HG03469 (cell line): ENCODE data around the gene CCDC181.
"Not testable (repeated sequence)": the region's sequence is repeated elsewhere in the genome, so short reads cannot be mapped to it uniquely, and the experiment has no call there.

Experiments used
- ATAC-seq: cut with Tn5 transposase; IDR thresholded peaks from one replicate; pipeline ENCODE4 v1.9.1; 2021; ENCODE audit warnings: mild to moderate bottlenecking, moderate library complexity, moderate number of reproducible peaks; ENCODE audit not compliant: unreplicated experiment

Gene CCDC181

DNA sequence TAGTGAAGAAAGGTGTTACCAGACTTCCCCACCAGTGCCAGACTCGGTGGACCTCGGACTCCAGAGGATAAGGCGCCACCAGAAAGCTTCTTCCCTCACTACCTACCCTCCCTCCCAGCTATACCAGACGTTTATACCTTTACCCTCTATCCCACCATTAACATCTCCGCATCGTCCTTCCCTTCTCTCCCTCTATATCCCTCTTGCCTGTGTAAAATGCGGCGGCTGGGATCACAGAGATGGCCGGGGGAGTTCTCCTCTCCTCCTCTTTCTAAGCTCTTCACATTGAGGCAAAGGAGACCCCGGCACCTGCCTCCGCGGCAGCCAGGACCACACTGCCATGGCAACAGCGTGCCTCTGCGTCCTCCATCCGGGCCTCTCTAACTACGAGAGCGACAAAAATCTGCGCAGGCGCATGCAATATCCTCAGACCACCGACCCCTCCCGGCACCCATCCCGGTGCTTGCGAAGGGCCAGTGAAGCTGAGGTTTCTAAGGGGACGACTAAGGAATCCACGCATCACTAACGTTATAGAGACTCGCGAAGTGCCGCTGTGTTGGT lies at the start of gene CCDC181:
Gene CCDC181 (minus strand): TSS at position 394 of the 561 bp plus-strand sequence. CDS start 2,547 bp downstream, outside the sequence.
- ATAC-seq, result no peak

DNA sequence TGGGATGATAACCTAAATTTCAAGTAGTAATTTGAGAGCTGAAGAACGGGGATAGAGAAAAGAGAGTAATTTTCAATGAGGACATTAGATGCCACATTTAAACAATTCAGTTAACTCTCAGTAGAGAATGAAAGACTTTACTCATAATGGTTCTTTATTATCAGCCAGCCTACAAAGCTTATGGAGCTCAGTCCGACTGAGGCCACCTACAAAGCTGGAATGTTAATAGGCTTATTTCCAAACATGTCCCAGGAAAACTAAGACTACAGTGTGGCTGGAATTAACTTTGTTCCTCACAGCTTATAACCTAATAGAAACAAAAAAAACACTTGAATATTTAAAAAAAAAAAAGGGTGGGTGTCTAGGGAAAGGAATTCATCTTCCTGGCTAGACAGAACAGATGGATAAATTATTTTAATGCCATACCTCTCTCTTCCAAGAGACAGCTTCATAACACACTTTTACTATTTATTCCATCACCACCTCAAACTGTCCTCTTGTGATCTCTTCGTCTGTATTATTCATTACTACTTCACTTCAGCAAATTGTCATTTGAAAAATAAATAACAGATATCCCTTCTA lies 48.6 kb upstream of the CCDC181 start:
- no peak for ATAC-seq

- ATAC-seq, result no peak
These were observed 47.2 kb upstream of the CCDC181 start for GRCh38 chr1:169474302-169474995.

DNA sequence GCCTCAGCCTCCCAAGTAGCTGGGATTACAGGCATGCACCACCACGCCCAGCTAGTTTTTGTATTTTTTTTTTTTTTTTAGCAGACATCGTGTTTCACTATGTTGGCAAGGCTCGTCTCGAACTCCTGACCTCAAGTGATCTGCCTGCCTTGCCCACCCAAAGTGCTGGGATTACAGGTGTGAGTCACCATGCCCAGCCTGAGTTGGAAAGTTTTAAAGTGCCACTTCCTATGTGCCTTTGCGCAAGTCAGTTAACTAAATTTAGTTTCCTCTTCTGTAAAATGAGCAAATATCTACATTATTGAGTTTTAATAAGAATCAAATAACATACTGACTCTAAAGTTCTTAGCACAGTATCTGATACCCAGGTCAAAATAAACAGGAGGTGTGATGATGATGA lies 46.1 kb upstream of the CCDC181 start:
- no peak for ATAC-seq

- ATAC-seq, result no peak
These were observed 45.5 kb upstream of the CCDC181 start for GRCh38 chr1:169472738-169473137.

DNA sequence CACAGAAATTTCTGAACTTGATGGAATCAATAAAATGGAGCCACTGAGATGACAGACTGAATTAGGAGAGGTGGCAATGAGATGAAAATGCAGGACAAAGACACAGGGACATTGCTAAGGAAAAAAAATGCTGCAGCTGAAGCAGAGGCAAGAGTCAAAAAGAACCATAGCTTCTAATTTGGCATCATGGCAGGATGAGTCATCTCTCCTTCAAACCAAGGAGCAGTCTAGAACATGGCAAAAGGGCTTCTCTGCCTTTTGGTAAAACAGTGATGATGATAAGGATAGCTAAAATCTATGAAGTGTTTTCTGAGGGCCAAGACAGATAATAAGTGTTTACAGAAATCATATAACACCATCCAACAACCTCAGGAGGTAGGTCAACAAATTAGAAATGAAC lies 41.7 kb upstream of the CCDC181 start:
- no peak for ATAC-seq

DNA sequence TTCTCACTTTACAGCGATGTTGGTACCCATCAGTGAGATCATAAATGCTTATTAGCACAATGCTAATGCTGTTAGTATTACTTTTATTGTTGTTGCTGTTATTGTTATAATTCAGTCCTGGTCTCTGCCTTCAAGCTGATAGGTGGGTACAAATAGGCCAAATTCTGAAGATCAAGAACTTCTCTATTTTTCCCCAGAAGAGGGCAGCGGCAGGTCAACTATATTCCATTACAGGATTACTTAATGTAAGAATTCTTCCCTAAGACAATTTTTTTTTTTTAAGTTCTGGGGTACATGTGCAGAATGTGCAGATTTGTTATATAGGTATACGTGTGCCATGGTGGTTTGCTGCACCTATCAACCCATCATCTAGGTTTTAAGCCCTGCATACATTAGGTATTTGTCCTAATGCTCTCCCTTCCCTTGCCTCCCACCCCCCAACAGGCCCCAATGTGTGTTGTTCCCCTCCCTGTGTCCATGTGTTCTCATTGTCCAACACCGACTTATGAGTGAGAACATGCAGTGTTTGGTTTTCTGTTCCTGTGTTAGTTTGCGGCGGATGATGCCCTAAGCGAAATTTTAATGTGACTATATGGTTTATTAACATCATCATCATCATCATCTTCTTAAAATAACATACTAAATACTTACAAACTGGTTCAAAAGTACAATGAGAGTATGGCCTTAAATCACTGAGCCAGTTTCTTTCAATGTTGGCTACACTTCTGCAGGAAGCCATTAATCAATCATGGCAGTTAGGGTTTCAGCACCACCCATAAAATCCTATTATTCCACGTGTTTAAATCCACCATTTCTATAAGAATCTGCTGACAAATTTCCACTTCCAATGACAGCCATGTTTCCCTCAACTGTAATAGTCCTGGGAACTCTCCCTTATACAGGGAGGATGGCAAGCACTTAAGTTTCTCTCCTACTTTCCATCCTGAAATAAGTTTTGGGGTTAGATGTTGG lies 39.3 kb upstream of the CCDC181 start:
- ATAC-seq, result no peak

GRCh38 chr1:169465281-169465680 lies 38.0 kb upstream of the CCDC181 start:
- no peak for ATAC-seq

GRCh38 chr1:169462385-169462784 lies 35.1 kb upstream of the CCDC181 start:
- ATAC-seq, result no peak

DNA sequence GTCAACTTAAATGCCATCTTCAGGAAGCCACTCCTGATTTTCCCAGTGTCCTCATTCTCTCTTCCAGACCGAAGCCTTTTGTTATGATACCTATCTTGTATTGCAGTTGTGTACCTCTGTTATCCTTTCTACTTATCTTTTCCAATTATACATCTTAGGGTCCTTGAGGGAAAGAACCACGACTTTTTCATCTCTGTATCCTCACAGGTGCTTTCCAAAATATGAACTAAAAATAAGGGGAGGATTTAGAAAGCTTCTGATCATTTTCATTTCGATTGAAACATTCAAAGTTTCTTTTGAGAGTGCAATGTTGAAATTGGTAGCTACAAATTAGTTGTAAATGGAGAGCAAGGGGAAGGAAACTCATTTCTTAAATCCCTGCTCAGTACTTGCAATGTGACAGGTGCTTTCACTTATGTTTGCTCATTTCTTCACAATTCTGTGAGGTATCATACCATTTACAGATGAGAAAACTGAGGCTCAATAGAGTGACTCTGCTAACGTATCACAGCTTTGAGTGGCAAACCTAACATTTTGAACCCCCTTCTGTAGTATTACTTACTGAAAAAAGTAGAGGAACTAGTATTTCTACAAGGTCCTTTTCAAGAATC lies 34.2 kb upstream of the CCDC181 start:
- no peak for ATAC-seq

DNA sequence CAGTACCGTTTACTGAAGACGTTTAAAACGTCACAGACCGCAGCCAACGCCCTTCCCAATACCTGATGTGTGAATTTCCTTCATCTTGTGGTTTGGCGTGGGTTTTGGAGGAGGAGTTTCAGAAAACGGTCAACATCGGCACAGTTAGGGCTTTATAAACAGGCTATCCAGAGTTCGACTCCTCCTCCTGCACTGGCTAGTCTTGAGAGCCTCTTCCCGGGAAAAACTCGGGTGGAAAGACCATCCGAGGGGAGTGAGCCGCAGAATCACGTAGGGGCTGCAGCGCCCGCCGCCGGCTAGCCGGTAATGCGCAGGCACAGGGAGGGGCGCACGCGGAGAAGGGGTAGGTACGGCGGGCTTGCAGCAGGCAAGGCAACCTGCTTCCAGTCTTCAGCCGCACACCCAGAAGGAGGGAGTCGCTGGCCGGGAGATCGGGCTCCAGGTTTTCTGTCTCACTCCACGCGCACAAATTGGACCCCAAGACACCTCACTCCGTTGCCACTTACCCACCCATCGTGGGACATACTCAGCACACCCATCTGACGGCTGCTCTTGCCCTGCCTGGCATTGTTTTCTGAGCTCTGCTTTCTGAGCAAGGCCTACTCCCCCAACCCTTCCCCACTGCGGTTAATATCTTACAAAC lies 33.0 kb upstream of the CCDC181 start:
- no peak for ATAC-seq

DNA sequence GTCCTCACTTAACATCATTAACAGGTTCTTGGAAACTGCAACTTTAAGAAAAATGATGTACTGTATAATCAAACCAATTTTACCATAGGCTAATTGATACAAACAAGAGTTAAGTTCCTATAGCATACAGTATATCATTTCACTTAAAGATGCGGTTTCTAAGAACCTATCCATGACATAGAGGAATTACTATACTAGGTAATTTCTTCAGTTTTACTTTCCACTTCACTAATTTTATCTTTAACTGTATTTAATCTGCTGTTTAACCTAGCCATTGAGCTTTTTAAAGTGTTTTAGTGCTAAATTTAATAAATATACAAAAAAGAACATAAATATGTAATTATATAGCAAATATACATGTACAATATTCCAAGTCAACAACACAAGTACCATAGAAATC lies 30.2 kb upstream of the CCDC181 start:
- no peak for ATAC-seq

- no peak for ATAC-seq
These were observed 28.8 kb upstream of the CCDC181 start for GRCh38 chr1:169456029-169456428.

GRCh38 chr1:169452921-169453320 lies 25.6 kb upstream of the CCDC181 start:
- ATAC-seq, result no peak

GRCh38 chr1:169451218-169451824 lies 24.0 kb upstream of the CCDC181 start:
- no peak for ATAC-seq

- no peak for ATAC-seq
These were observed 16.6 kb upstream of the CCDC181 start for GRCh38 chr1:169443923-169444322.

DNA sequence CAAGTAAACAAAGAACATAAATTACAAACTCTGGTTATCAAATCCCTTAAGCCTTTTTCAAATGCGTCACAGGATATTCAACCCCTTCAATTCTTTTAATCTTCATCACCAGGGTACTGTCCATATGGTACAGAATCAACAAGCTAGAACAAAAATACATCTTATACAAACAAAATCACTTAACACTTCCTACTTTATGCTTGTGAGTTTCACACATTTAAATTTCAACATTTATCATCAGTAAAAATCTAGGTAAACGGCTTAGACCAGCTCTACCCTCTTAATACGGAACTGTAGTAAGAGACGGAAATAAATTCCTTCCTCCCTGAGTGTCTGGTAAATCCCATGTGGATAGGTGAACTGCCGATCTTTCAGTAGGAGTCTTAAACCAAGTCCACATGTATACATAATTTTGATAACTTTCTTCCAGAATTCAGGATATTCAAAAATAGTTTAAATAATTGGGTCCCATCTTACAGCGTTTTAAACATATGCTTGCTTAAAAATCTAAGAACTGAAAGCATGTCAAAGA lies 1.0 kb downstream of the CCDC181 start:
- no peak for ATAC-seq

GRCh38 chr1:169421309-169421708 lies 6.0 kb downstream of the CCDC181 start:
- no peak for ATAC-seq

DNA sequence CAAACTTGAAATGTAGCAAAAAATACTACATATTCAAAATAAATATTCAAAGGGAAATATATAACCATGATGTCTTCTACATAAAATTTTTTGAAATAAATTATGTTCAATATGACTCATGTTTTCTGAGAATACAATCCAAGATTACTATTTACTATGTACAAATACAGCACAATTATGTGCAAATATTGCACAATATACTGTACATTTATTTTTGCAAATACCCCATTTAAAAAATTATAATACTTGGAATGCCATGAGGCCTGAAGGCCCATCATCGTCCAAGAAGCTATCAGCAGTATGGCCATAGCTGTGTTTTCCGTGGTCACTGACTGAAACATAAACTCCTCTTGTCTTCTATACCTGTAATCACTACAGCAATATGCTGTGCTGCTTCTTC lies 12.3 kb downstream of the CCDC181 start:
- no peak for ATAC-seq

GRCh38 chr1:169408340-169408739 lies 18.9 kb downstream of the CCDC181 start:
- ATAC-seq, result not testable (repeated sequence)
